Measurements from ENCODE around the gene CASZ1.

CASZ1 gene

DNA sequence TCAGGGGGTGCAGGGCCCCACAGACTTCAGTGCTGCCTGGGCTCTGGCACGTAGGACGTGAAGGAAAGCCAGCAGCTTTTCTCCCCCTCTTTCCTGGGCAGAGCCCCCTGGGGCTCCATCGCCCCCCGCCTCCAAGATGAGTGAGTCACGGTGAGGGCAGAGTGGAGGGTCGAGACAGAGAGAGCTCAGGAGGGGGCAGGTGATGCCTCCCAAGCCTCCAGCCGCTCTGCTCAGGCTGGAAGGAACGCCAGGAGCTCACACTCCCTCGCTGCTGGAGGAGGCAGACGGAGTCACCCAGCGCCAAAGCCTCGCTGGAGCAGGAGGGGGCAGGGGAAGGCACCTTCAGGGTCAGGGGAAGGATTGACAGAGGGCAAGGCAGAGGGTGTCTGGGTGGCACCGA, 119.5 kb downstream of the CASZ1 start:
- TF ChIP-seq, protein P1, sequence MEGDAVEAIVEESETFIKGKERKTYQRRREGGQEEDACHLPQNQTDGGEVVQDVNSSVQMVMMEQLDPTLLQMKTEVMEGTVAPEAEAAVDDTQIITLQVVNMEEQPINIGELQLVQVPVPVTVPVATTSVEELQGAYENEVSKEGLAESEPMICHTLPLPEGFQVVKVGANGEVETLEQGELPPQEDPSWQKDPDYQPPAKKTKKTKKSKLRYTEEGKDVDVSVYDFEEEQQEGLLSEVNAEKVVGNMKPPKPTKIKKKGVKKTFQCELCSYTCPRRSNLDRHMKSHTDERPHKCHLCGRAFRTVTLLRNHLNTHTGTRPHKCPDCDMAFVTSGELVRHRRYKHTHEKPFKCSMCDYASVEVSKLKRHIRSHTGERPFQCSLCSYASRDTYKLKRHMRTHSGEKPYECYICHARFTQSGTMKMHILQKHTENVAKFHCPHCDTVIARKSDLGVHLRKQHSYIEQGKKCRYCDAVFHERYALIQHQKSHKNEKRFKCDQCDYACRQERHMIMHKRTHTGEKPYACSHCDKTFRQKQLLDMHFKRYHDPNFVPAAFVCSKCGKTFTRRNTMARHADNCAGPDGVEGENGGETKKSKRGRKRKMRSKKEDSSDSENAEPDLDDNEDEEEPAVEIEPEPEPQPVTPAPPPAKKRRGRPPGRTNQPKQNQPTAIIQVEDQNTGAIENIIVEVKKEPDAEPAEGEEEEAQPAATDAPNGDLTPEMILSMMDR (IDR thresholded peaks at IDR 0.05; ENCODE audit: extremely low read depth, missing control alignments): no peak
- DNase-seq (ENCODE audit: low spot score): no peak

DNA sequence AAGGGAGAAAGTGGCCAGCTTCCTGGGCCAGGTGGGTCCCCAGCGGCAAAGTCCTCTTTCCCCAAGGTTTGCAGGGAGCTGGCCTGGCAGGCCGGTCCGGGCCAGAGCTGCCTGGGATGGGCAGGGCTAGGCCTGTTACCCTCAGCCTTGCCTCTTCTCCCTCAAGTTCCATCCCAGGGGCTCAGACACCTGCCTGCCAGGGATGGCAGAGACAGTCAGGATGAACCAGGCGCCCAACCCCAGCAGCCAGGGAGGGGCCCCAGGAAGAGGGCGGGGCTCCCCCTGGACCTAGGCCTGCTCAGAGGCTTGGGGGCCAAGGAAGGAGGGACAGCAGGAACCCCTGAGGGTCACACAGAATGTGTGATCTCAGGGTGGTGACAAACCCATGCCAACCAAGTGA, 120.6 kb downstream of the CASZ1 start:
- DNase-seq (ENCODE audit: low spot score): no peak
- TF ChIP-seq, protein P1 (IDR thresholded peaks at IDR 0.05; ENCODE audit: extremely low read depth, missing control alignments): no peak

DNA sequence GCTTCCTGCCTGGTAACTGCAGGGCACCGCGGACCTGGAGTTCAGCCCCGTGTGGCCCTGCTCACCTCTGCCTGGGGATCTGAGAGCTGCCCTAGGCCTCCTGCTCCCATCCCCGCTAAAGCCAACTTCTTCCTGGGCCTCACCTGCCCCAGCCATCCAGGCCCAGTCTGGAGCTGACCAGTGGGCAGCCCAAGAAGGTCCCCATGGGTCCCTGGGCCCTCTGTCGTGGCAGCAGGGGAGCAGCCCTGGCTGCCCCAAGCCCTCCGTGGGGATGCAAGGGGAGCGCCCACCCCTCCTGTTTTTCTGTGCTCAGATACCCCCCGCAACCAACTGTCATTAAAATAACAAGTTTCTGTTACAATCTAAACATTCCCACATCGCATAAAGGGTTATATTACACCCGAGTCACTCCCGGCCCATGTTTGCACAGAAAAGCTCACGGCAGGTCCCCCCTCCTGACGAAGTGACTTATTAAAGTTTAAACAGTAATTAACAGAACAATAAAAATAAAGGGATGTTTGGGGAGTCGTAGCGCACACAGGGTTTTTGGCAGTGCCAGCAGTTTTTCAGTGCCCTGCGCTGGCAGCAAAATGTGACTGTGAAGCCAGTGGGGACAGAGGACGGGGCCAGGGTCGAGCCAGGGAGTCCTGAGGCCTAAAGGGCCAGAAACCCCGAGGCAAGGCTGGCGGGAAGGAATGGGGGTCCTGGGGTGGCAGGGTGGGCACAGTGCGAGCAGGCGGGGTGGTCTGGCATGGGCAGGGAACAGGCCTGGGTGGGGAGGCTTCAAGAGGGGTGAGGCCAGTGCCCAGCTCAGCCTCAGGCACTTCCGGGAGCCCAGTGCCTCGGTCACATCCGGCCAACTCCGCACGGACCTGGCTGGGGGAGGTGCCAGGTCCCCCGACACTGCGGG, 121.5 kb downstream of the CASZ1 start:
- TF ChIP-seq, protein P1 (IDR thresholded peaks at IDR 0.05; ENCODE audit: extremely low read depth, missing control alignments): no peak
- no peak for DNase-seq (ENCODE audit: low spot score)

DNA sequence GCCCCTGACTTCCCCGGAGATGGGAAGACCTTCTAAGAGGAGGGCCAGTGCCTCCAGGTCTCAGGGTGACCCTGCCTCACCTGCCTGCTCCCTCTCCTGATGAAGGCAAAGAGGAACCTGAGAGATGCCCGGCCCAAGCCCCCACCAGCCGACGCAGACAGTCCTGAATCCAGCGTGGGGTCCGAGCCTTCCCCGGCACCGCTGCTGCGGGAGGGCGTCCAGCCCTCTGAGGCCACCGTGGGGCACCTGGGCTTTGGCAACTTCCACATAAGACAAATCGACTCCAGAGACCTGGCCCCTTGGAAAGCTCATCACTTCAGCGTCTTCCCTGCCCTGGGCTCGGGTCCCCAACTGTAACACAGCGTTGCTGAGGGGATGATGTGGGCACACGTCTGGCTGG, 122.2 kb downstream of the CASZ1 start:
- no peak for DNase-seq (ENCODE audit: low spot score)
- TF ChIP-seq, protein P1 (IDR thresholded peaks at IDR 0.05; ENCODE audit: extremely low read depth, missing control alignments): no peak

DNA sequence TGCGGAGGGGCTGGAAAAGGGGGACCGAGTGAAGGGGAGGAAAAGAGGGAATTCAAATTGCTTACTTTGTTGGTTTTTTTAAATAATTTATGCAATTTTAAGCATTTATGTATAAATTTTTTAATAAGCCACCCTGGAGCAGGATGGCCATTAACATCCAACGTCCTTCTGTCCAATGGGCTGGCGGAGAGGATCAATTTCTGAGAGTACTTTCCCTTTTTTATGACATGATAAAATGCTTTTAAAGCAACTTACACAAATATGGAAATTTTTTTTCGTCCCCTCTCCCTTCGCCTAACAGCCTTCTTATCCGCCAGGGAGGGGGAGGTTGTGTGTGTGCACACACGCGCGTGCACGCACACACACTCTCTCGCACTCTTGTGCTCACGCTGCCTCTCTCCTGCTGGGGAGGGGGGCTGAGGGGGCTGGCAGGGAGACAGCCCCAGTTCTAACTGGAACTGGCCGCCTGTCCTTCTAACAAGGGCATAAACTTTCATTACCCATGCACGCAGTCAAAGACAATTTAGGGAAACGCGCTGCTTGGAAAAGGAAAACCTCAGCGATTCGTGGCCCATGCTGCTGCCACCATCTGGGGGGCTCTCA, 123.2 kb downstream of the CASZ1 start:
- TF ChIP-seq, protein P1 (IDR thresholded peaks at IDR 0.05; ENCODE audit: extremely low read depth, missing control alignments): no peak
- no peak for DNase-seq (ENCODE audit: low spot score)

DNA sequence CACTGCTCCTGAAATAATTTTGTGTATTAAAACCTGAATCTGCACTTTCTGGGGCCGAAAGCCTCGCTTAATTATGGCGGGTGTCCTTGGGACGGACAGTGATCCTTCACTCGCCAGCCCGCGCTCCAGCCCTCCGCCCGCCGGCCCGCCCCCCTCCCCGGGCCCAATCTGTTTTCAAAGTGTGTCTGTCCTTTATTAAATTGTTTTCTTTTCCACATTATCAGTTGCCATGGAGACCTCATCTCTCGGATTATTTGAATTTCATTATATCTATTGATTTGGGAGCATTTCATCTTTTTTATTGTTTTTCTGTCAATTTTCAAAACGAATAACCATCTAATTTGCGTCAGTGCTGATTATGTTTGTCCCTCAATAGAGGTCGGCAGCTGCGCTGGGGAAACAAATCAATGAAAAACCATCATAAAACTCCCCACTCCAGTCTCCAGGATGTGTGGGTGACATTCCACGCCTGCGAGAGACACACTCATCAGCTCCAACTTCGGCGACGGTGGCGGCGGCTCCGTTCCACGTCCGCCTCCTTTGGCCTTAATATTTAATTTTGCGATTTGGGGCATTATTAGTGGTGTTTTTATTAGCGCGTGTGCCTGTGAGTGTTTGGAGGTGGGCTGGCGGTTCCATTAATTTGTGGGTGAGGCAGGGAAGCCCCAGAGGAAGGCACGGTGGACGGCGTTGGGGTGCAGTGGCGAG, 123.9 kb downstream of the CASZ1 start:
- DNase-seq (ENCODE audit: low spot score): no peak
- TF ChIP-seq, protein P1 (IDR thresholded peaks at IDR 0.05; ENCODE audit: extremely low read depth, missing control alignments): no peak
